Neural progenitor cell (in vitro differentiated cells): Measurements from ENCODE around the gene ENO3. TPM values are rescaled to one million over a fixed set of nuclear protein-coding genes. Genes with fewer than 3 reads are reported as not detected.

ENCODE experiments used
- DNase-seq: peaks from one replicate; pipeline ENCODE4 v3.0.0-alpha.2; 2016; ENCODE audit warnings: low spot score
- H2AFZ ChIP-seq: fragments of 200-600 bp; sonication (generic); replicated peaks from 2 replicates; pipeline ENCODE4 v1.6.1; 2016; ENCODE audit warnings: antibody characterized with exemption
- H3F3A ChIP-seq: fragments of 200-600 bp; sonication (generic); 2 replicates; pipeline ENCODE4 v1.6.1; 2016; ENCODE audit warnings: antibody characterized with exemption, low read depth
- H3K27ac ChIP-seq: fragments of 200-600 bp; sonication (generic); 2 replicates; pipeline ENCODE4 v1.5.1; 2016; ENCODE audit warnings: mild to moderate bottlenecking
- H3K27me3 ChIP-seq: fragments of 200-600 bp; sonication (generic); 2 replicates; pipeline ENCODE4 v1.6.1; 2016; ENCODE audit warnings: mild to moderate bottlenecking, moderate library complexity
- H3K36me3 ChIP-seq: fragments of 200-600 bp; sonication (generic); 2 replicates; pipeline ENCODE4 v1.5.1; 2016
- H3K4me1 ChIP-seq: fragments of 200-600 bp; sonication (generic); 2 replicates; pipeline ENCODE4 v1.6.1; 2016; ENCODE audit warnings: mixed run types
- H3K4me2 ChIP-seq: fragments of 200-600 bp; sonication (generic); 2 replicates; pipeline ENCODE4 v1.6.1; 2016
- H3K4me3 ChIP-seq: fragments of 200-600 bp; sonication (generic); 2 replicates; pipeline ENCODE4 v1.5.1; 2016
- H3K79me2 ChIP-seq: fragments of 200-600 bp; sonication (generic); 2 replicates; pipeline ENCODE4 v1.6.1; 2016; ENCODE audit warnings: low read depth
- H3K9ac ChIP-seq: fragments of 200-600 bp; sonication (generic); 2 replicates; pipeline ENCODE4 v1.6.1; 2016
- H3K9me3 ChIP-seq: fragments of 200-600 bp; sonication (generic); 2 replicates; pipeline ENCODE4 v1.5.1; 2016; ENCODE audit warnings: low read depth
- H4K20me1 ChIP-seq: fragments of 200-600 bp; sonication (generic); 2 replicates; pipeline ENCODE4 v1.6.1; 2016; ENCODE audit warnings: low read depth
- H3K27ac Mint-ChIP-seq: 3 replicates; pipeline ENCODE4 v1.8.0; 2021; ENCODE audit warnings: mixed read lengths
- H3K27me3 Mint-ChIP-seq: 2 replicates; pipeline ENCODE4 v1.8.0; 2022; ENCODE audit warnings: low read depth, mild to moderate bottlenecking, inconsistent platforms, moderate library complexity, mixed read lengths; ENCODE audit not compliant: insufficient read depth
- H3K36me3 Mint-ChIP-seq: 3 replicates; pipeline ENCODE4 v1.8.0; 2021; ENCODE audit warnings: mixed read lengths
- H3K4me1 Mint-ChIP-seq: 3 replicates; pipeline ENCODE4 v1.8.0; 2021; ENCODE audit warnings: mixed read lengths
- H3K4me3 Mint-ChIP-seq: 3 replicates; pipeline ENCODE4 v1.8.0; 2021; ENCODE audit warnings: mild to moderate bottlenecking, moderate library complexity, mixed read lengths
- H3K9me3 Mint-ChIP-seq: 3 replicates; pipeline ENCODE4 v1.8.0; 2020; ENCODE audit warnings: mixed read lengths
- EZH2 ChIP-seq: fragments of 200-600 bp; sonication (generic); IDR thresholded peaks from 2 replicates; pipeline ENCODE4 v1.6.1; 2017; ENCODE audit warnings: antibody characterized with exemption, mild to moderate bottlenecking, moderate library complexity
- EZH2phosphoT487 ChIP-seq: fragments of 200-600 bp; sonication (generic); IDR thresholded peaks from 2 replicates; pipeline ENCODE4 v1.6.1; 2017; ENCODE audit warnings: antibody characterized with exemption
- total RNA-seq: library from RNA; depleted of rRNA; stranded (reverse); fragments of >200 nt; gene quantifications from 2 replicates; pipeline ENCODE4 v1.2.3, GENCODE V29; 2015; ENCODE audit warnings: low replicate concordance
- TF ChIP-seq, protein P1 (sequence below): fragments of 200-600 bp; sonication (generic); IDR thresholded peaks from 2 replicates; pipeline ENCODE4 v1.5.1; 2017; ENCODE audit warnings: antibody characterized with exemption, mild to moderate bottlenecking

ENO3 gene
- total RNA-seq, 1 donor from 2014 or later = 20.8 TPM

GRCh38 chr17:4939796-4940554 lies 10.9 kb upstream of the ENO3 start, which contains the start of the genes RNF167 and SLC25A11:
Gene RNF167, plus strand, starts transcription at chr17:4940268. Its CDS starts 642 bp downstream, at chr17:4940910.
Gene SLC25A11, minus strand, starts transcription at chr17:4940046. Its CDS starts 136 bp downstream, at chr17:4939910.
- no peaks in the 10 kb centered on the region for H3K36me3 ChIP-seq

GRCh38 chr17:4940555-4941318 lies 10.2 kb upstream of the ENO3 start:
- peak overlapping the region; percentile 100 for H3K27ac Mint-ChIP-seq
- peaks cover 33% of the 10 kb centered on the region for H3K4me1 Mint-ChIP-seq
- peak overlapping the region; percentile 48 for H2AFZ ChIP-seq

More at GRCh38 chr17:4939796-4940554, 10.9 kb upstream of the ENO3 start, which contains the start of the genes RNF167 and SLC25A11:
- no peaks in the 10 kb centered on the region for H3K9me3 Mint-ChIP-seq
- peaks cover 65% of the 10 kb centered on the region for H3K79me2 ChIP-seq
- TF ChIP-seq EZH2 (no peak), EZH2phosphoT487 (no peak)
- TF ChIP-seq, protein P1, sequence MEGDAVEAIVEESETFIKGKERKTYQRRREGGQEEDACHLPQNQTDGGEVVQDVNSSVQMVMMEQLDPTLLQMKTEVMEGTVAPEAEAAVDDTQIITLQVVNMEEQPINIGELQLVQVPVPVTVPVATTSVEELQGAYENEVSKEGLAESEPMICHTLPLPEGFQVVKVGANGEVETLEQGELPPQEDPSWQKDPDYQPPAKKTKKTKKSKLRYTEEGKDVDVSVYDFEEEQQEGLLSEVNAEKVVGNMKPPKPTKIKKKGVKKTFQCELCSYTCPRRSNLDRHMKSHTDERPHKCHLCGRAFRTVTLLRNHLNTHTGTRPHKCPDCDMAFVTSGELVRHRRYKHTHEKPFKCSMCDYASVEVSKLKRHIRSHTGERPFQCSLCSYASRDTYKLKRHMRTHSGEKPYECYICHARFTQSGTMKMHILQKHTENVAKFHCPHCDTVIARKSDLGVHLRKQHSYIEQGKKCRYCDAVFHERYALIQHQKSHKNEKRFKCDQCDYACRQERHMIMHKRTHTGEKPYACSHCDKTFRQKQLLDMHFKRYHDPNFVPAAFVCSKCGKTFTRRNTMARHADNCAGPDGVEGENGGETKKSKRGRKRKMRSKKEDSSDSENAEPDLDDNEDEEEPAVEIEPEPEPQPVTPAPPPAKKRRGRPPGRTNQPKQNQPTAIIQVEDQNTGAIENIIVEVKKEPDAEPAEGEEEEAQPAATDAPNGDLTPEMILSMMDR = no peak
- peaks cover 16% of the 10 kb centered on the region for H3K4me1 ChIP-seq
- H3K4me3 Mint-ChIP-seq = peak within 1 kb of the TSS; percentile 96
- peak within 1 kb of the TSS; percentile 77 for H2AFZ ChIP-seq
- H3K4me2 ChIP-seq = peak within 1 kb of the TSS; percentile 100
- peaks cover 6% of the 10 kb centered on the region for H3K27me3 Mint-ChIP-seq
- H3K36me3 Mint-ChIP-seq = peaks cover 20% of the 10 kb centered on the region
- H3F3A ChIP-seq = peaks cover 53% of the 10 kb centered on the region
- peak within 1 kb of the TSS; percentile 89 for H3K27ac ChIP-seq
- peaks cover 25% of the 10 kb centered on the region for H3K4me1 Mint-ChIP-seq
- H3K9me3 ChIP-seq = no peaks in the 10 kb centered on the region
- H4K20me1 ChIP-seq = peaks cover 35% of the 10 kb centered on the region
- H3K27ac Mint-ChIP-seq = peak within 1 kb of the TSS; percentile 100
- peak within 1 kb of the TSS; percentile 96 for H3K9ac ChIP-seq
- peak; percentile 100 for DNase-seq
- H3K4me3 ChIP-seq = peak within 1 kb of the TSS; percentile 78
- no peaks in the 10 kb centered on the region for H3K27me3 ChIP-seq

GRCh38 chr17:4941319-4941610 lies 9.7 kb upstream of the ENO3 start:
- no peak overlapping the region for H3K27ac ChIP-seq
- peaks cover 18% of the 10 kb centered on the region for H3K4me1 ChIP-seq
- no peaks in the 10 kb centered on the region for H3K9me3 Mint-ChIP-seq
- peaks cover 66% of the 10 kb centered on the region for H3F3A ChIP-seq
- peaks cover 36% of the 10 kb centered on the region for H3K4me1 Mint-ChIP-seq
- H3K36me3 Mint-ChIP-seq = peaks cover 25% of the 10 kb centered on the region
- H3K9ac ChIP-seq = peak overlapping the region; percentile 96
- H3K4me3 Mint-ChIP-seq = peak overlapping the region; percentile 96
- no peak for DNase-seq
- TF ChIP-seq EZH2 (no peak), EZH2phosphoT487 (no peak)
- TF ChIP-seq, protein P1 = no peak
- H3K79me2 ChIP-seq = peaks cover 78% of the 10 kb centered on the region
- peak overlapping the region; percentile 100 for H3K4me2 ChIP-seq
- no peaks in the 10 kb centered on the region for H3K36me3 ChIP-seq
- no peak overlapping the region for H2AFZ ChIP-seq
- peak overlapping the region; percentile 79 for H3K27ac Mint-ChIP-seq
- peaks cover 6% of the 10 kb centered on the region for H3K27me3 Mint-ChIP-seq
- no peaks in the 10 kb centered on the region for H3K9me3 ChIP-seq
- peaks cover 48% of the 10 kb centered on the region for H4K20me1 ChIP-seq
- no peaks in the 10 kb centered on the region for H3K27me3 ChIP-seq
- peak overlapping the region; percentile 78 for H3K4me3 ChIP-seq

More at GRCh38 chr17:4940555-4941318, 10.2 kb upstream of the ENO3 start:
- peaks cover 27% of the 10 kb centered on the region for H3K36me3 Mint-ChIP-seq
- H3K4me3 Mint-ChIP-seq = peak overlapping the region; percentile 96
- H3K27me3 Mint-ChIP-seq = peaks cover 6% of the 10 kb centered on the region
- Histone ChIP-seq H3F3A (peaks cover 61% of the 10 kb centered on the region), H3K27ac (peak overlapping the region; percentile 89), H3K4me3 (peak overlapping the region; percentile 78), H3K36me3 (no peaks in the 10 kb centered on the region), H3K79me2 (peaks cover 73% of the 10 kb centered on the region), H3K9ac (peak overlapping the region; percentile 96), H3K27me3 (no peaks in the 10 kb centered on the region), H3K4me1 (peaks cover 16% of the 10 kb centered on the region), H3K9me3 (no peaks in the 10 kb centered on the region), H3K4me2 (peak overlapping the region; percentile 100), H4K20me1 (peaks cover 43% of the 10 kb centered on the region)
- TF ChIP-seq EZH2 = no peak
- TF ChIP-seq, protein P1 = no peak
- TF ChIP-seq EZH2phosphoT487 = no peak
- H3K9me3 Mint-ChIP-seq = no peaks in the 10 kb centered on the region
- no peak for DNase-seq
